ENCODE results near the gene RALGAPA2. TPM values are rescaled to one million over a fixed set of nuclear protein-coding genes. Genes with fewer than 3 reads are reported as not detected.

Gene RALGAPA2
- total RNA-seq, 1 donor from 2014 or later = 15.2 TPM

DNA sequence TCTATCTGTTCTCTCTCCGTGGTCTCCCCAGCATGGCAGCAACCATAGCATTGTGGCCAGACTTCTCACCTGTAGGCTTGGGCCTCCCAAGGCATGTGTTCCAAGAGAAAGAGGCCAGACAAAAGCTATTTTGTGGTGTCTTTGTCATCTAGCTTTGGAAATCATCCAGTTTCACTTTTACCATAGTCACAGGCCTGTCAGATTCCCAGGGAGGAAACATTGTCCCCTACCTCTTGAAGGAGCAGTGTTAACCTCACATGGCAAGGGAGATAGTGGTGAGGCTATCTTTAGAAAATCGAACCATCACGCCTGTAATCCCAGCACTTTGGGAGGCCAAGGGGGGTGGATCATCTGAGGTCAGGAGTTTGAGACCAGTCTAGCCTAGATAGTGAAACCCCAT, 42.3 kb upstream of the RALGAPA2 start:
- H3K9me3 Mint-ChIP-seq (ENCODE audit: unreplicated experiment) = no peaks in the 10 kb centered on the region
- no peak overlapping the region for H3K27ac Mint-ChIP-seq (ENCODE audit: unreplicated experiment)
- H3K36me3 Mint-ChIP-seq (ENCODE audit: unreplicated experiment) = no peaks in the 10 kb centered on the region
- TF ChIP-seq, protein P1, sequence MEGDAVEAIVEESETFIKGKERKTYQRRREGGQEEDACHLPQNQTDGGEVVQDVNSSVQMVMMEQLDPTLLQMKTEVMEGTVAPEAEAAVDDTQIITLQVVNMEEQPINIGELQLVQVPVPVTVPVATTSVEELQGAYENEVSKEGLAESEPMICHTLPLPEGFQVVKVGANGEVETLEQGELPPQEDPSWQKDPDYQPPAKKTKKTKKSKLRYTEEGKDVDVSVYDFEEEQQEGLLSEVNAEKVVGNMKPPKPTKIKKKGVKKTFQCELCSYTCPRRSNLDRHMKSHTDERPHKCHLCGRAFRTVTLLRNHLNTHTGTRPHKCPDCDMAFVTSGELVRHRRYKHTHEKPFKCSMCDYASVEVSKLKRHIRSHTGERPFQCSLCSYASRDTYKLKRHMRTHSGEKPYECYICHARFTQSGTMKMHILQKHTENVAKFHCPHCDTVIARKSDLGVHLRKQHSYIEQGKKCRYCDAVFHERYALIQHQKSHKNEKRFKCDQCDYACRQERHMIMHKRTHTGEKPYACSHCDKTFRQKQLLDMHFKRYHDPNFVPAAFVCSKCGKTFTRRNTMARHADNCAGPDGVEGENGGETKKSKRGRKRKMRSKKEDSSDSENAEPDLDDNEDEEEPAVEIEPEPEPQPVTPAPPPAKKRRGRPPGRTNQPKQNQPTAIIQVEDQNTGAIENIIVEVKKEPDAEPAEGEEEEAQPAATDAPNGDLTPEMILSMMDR (IDR thresholded peaks at IDR 0.05) = no peak
- no peaks in the 10 kb centered on the region for H3K4me1 Mint-ChIP-seq (ENCODE audit: unreplicated experiment)
- no peaks in the 10 kb centered on the region for H3K27me3 Mint-ChIP-seq (ENCODE audit: unreplicated experiment)
- DNase-seq (ENCODE audit: extremely low spot score, unreplicated experiment) = no peak
- no peak overlapping the region for H3K4me3 Mint-ChIP-seq (ENCODE audit: unreplicated experiment)

DNA sequence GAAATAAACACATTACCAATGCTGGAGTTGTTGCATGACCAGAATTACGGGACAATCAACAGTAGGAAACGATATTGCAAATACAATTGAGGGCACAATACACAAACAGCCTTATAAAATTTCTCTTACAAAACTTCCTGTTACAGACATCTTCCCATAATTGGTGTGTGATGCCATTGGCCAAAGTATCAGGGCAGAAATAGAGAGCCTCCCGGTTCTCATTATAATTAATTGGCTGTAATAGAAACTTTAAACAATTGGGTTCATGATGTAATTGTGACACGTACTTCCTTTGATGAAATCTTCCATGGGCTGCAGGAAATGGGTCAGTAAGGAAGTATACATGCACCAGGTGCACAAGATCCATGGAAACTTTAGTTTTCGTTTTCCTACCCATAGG, 40.3 kb upstream of the RALGAPA2 start:
- Mint-ChIP-seq H3K4me1 (ENCODE audit: unreplicated experiment) (no peaks in the 10 kb centered on the region), H3K27me3 (ENCODE audit: unreplicated experiment) (no peaks in the 10 kb centered on the region), H3K36me3 (ENCODE audit: unreplicated experiment) (no peaks in the 10 kb centered on the region), H3K9me3 (ENCODE audit: unreplicated experiment) (peaks cover 3% of the 10 kb centered on the region), H3K4me3 (ENCODE audit: unreplicated experiment) (no peak overlapping the region), H3K27ac (ENCODE audit: unreplicated experiment) (no peak overlapping the region)
- TF ChIP-seq, protein P1 (IDR thresholded peaks at IDR 0.05) = no peak
- DNase-seq (ENCODE audit: extremely low spot score, unreplicated experiment) = no peak

DNA sequence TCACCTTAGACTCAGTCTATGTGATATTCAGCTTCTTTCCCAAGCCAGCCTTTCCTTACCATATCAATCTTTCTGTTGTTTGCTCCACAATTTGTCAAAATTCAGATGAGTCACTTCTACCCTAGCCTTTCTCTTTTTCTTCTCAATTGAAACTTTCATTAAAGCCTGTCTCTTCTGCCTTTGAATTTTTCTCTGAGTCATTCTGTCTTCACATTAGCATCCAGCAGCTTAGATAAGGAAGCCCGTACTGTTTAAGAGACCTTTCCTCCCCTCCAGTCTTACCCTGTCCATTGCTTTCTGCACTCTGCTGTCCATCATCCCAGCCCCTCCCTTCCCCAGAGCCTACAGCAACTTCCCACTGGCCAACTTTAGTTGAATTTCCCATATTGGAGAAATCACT, 34.9 kb upstream of the RALGAPA2 start:
- DNase-seq (ENCODE audit: extremely low spot score, unreplicated experiment) = no peak
- H3K27ac Mint-ChIP-seq (ENCODE audit: unreplicated experiment) = no peak overlapping the region
- H3K27me3 Mint-ChIP-seq (ENCODE audit: unreplicated experiment) = peaks cover 4% of the 10 kb centered on the region
- no peak overlapping the region for H3K4me3 Mint-ChIP-seq (ENCODE audit: unreplicated experiment)
- TF ChIP-seq, protein P1 (IDR thresholded peaks at IDR 0.05) = no peak
- H3K4me1 Mint-ChIP-seq (ENCODE audit: unreplicated experiment) = no peaks in the 10 kb centered on the region
- no peaks in the 10 kb centered on the region for H3K36me3 Mint-ChIP-seq (ENCODE audit: unreplicated experiment)
- H3K9me3 Mint-ChIP-seq (ENCODE audit: unreplicated experiment) = peaks cover 6% of the 10 kb centered on the region

DNA sequence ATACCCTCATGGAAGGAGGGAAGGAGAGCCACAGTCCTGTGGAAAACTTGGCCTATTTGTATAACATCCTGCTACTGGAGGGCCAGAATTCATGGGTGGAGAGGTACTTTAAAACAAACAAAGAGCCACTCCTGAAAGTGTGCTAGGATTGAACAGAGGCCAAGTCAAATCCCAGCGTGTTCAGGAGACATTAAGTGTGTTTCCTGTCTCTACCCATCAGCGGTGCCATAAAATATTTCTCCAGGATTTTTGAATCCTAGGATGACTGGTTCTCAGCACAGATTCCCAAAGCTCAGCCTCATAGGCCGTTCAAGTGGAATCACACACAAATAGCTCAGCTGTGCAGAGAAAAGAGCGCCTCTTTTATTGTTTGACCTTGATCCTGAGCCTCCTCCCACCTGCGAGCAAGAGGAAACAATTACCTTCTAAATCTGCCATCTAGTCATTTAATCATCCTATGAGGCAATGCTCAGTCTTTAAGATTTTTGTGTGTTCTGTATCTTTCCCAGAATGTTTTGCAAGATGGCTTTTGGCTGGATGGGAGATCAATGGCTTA, 31.8 kb upstream of the RALGAPA2 start:
- no peaks in the 10 kb centered on the region for H3K4me1 Mint-ChIP-seq (ENCODE audit: unreplicated experiment)
- DNase-seq (ENCODE audit: extremely low spot score, unreplicated experiment) = no peak
- no peak overlapping the region for H3K27ac Mint-ChIP-seq (ENCODE audit: unreplicated experiment)
- peaks cover 21% of the 10 kb centered on the region for H3K27me3 Mint-ChIP-seq (ENCODE audit: unreplicated experiment)
- TF ChIP-seq, protein P1 (IDR thresholded peaks at IDR 0.05) = no peak
- H3K9me3 Mint-ChIP-seq (ENCODE audit: unreplicated experiment) = peaks cover 6% of the 10 kb centered on the region
- no peaks in the 10 kb centered on the region for H3K36me3 Mint-ChIP-seq (ENCODE audit: unreplicated experiment)
- H3K4me3 Mint-ChIP-seq (ENCODE audit: unreplicated experiment) = no peak overlapping the region

DNA sequence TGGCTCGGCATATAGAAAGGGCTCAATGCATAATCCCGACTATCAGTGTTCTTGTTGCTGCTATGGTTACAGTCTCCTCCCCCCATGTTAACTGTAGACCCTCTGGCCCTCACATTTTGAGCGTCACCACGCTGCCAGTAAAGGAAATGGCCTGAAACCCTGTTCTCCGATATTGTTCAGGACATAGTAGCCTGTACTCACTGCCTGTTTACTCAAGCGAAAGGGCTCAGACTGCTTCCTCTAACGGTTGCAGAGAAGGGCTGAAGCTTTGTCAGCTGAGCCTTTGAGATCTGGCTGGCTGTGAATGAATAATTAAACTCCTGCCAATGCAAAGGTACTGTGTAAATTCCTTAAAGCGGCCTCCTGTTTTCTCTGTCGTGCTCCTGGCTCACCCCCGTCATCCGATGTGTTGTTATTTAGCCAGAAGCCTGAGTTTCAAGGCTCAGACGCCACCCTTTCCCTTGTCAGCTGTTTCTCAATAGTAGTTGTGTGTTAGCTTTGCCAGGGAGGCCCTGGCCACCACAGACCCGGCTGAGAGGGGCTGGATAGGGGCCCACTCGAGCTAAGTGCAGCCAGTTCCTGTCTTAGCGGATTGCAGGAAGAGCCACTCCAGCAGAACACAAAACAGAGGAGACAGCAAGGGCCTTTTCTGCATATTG, 31.2 kb upstream of the RALGAPA2 start:
- H3K9me3 Mint-ChIP-seq (ENCODE audit: unreplicated experiment) = peaks cover 3% of the 10 kb centered on the region
- H3K4me3 Mint-ChIP-seq (ENCODE audit: unreplicated experiment) = no peak overlapping the region
- no peaks in the 10 kb centered on the region for H3K36me3 Mint-ChIP-seq (ENCODE audit: unreplicated experiment)
- no peak overlapping the region for H3K27ac Mint-ChIP-seq (ENCODE audit: unreplicated experiment)
- no peaks in the 10 kb centered on the region for H3K4me1 Mint-ChIP-seq (ENCODE audit: unreplicated experiment)
- TF ChIP-seq, protein P1 (IDR thresholded peaks at IDR 0.05) = no peak
- no peak for DNase-seq (ENCODE audit: extremely low spot score, unreplicated experiment)
- H3K27me3 Mint-ChIP-seq (ENCODE audit: unreplicated experiment) = peaks cover 24% of the 10 kb centered on the region

Data from osteocyte (in vitro differentiated cells).